Hepatocyte (in vitro differentiated cells): ENCODE measurements around the gene TMPRSS2.

Source experiments
- CTCF ChIP-seq: fragments of 200-600 bp; sonication (generic); IDR thresholded peaks from 2 replicates; pipeline ENCODE4 v1.5.1; 2016; ENCODE audit warnings: antibody characterized with exemption, mild to moderate bottlenecking; ENCODE audit not compliant: poor library complexity
- EZH2 ChIP-seq: fragments of 200-600 bp; sonication (generic); IDR thresholded peaks from 2 replicates; pipeline ENCODE4 v1.6.1; 2016; ENCODE audit warnings: antibody characterized with exemption, mild to moderate bottlenecking, borderline replicate concordance

GRCh38 chr21:41429305-41429704 is 78.7 kb downstream of the TMPRSS2 start:
- no peak for TF ChIP-seq EZH2
- TF ChIP-seq CTCF = no peak
